ENCODE measurements around the gene GRIK3. TPM values are rescaled to one million over a fixed set of nuclear protein-coding genes. Genes with fewer than 3 reads are reported as not detected.

GRIK3 gene
- total and polyA plus RNA-seq, 2 of the 8 experiments (the other 6 are each of a cell fraction or from before 2014, with no cell fraction given): 2.1 to 3.4 TPM

- no peak for TF ChIP-seq ATF2 (IDR thresholded peaks at IDR 0.05; ENCODE audit: low read length)
- no peak for TF ChIP-seq SUZ12 (IDR thresholded peaks at IDR 0.05; ENCODE audit: low read length)
- no peak for TF ChIP-seq SIRT6 (IDR thresholded peaks at IDR 0.05; ENCODE audit: low read length)
Observed at GRCh38 chr1:36838888-36839287, 195.4 kb downstream of the GRIK3 start (continued).
